Measurements from ENCODE around the gene ATAD1. TPM values are rescaled to one million over a fixed set of nuclear protein-coding genes. Genes with fewer than 3 reads are reported as not detected.

ATAD1 gene
- total RNA-seq, 1 experiment from 2014 or later, result 31.0 TPM

DNA sequence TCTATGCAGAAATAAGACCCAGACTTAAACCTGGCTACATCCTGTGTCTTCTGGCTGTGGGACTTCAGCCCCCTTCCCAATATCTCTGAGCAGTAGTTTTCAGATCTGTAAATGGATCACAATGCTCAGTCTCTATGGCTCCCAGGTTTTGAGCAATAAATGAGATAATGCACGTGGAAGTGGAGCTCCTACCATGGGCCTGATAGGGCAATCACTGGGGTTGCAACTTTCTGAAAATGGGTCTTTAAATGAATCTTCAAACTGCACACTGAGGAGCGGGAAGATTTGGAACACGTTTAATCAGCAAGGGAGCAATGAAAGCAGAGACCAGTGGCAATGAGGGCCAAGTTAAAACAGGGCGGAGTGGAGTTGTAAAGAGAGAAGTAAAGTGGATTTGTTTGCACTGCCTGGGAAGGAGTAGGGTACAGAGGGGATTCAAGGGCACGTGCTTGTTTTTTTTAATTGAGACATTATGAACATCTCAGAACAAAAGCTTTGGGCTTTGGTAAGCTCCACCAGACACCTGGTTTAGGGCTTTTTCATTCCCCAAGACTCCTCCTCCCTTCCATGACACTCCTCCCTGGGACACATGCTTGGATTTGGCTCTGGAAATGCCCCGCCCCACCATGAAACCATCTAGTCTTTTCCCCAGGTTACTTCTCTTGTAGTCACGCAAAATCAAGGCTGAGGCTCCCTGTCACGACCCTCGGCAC, 115.6 kb downstream of the ATAD1 start:
- H3K27me3 Mint-ChIP-seq (ENCODE audit: unreplicated experiment), result no peaks in the 10 kb centered on the region

More for the DNA sequence above, 115.6 kb downstream of the ATAD1 start:
- CTCF ChIA-PET, result no interaction called here
- intact Hi-C loops (cut with micrococcal nuclease; ENCODE audit: unreplicated experiment), result no loop called here
- BruUV-seq (replicated peaks), result no TSS peak
- DNase-seq, result no peak
- TF ChIP-seq, protein P1, sequence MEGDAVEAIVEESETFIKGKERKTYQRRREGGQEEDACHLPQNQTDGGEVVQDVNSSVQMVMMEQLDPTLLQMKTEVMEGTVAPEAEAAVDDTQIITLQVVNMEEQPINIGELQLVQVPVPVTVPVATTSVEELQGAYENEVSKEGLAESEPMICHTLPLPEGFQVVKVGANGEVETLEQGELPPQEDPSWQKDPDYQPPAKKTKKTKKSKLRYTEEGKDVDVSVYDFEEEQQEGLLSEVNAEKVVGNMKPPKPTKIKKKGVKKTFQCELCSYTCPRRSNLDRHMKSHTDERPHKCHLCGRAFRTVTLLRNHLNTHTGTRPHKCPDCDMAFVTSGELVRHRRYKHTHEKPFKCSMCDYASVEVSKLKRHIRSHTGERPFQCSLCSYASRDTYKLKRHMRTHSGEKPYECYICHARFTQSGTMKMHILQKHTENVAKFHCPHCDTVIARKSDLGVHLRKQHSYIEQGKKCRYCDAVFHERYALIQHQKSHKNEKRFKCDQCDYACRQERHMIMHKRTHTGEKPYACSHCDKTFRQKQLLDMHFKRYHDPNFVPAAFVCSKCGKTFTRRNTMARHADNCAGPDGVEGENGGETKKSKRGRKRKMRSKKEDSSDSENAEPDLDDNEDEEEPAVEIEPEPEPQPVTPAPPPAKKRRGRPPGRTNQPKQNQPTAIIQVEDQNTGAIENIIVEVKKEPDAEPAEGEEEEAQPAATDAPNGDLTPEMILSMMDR (IDR thresholded peaks at IDR 0.05; ENCODE audit: unreplicated experiment), result no peak
- Mint-ChIP-seq H3K4me1 (ENCODE audit: low read depth, unreplicated experiment) (peaks cover 21% of the 10 kb centered on the region), H3K27ac (ENCODE audit: unreplicated experiment) (no peak overlapping the region), H3K36me3 (ENCODE audit: insufficient read depth, unreplicated experiment) (peaks cover 8% of the 10 kb centered on the region), H3K4me3 (ENCODE audit: low read depth, unreplicated experiment) (no peak overlapping the region), H3K9me3 (ENCODE audit: low read depth, unreplicated experiment) (no peaks in the 10 kb centered on the region)

Other genes starting within 250 kb of the ATAD1 start
- 12.6 and 12.7 TPM in 2 replicates for gene PAPSS2, start 158.3 kb downstream of the ATAD1 start, total RNA-seq (2022)
- 0.52 and 0.81 TPM in 2 replicates for gene KLLN, start 45.3 kb upstream of the ATAD1 start, total RNA-seq (2022)
- 44.6 and 46.8 TPM in 2 replicates for gene PTEN, start 45.4 kb upstream of the ATAD1 start, total RNA-seq (2022)

Data from Calu3 (cell line).